ENCODE measurements around the gene ENC1.

DNA sequence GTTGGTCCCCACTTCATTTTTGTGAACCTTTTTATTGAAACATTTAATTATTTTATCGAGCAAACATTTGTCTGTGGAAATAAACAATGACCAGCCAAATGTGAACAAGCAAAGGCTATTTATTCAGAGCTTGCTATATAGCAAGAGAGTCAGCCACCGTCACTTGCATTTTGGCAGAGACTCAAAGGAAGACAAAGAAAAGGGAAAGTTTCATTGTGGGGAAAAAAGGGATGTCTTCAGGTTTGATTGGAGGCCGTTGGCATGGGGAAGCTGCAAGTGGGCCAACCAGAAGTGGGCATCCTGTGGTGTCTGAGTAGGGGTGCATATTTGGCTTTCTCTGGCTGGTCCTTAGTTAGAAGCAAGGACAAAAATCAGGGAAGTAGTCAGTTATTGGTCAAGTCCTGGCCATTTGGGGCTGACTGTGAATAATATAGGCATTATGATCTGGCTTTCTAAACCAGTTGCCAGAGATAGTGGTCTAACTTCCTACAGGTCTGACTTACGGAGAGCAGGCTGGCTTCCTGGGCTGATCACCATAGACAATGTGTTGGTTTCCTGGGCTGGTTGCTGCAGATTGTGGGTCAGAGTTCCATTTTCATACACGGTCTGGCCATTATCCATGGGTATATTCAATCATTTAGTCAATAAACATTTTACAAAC, 16.6 kb downstream of the ENC1 start:
- TF ChIP-seq, protein P1, sequence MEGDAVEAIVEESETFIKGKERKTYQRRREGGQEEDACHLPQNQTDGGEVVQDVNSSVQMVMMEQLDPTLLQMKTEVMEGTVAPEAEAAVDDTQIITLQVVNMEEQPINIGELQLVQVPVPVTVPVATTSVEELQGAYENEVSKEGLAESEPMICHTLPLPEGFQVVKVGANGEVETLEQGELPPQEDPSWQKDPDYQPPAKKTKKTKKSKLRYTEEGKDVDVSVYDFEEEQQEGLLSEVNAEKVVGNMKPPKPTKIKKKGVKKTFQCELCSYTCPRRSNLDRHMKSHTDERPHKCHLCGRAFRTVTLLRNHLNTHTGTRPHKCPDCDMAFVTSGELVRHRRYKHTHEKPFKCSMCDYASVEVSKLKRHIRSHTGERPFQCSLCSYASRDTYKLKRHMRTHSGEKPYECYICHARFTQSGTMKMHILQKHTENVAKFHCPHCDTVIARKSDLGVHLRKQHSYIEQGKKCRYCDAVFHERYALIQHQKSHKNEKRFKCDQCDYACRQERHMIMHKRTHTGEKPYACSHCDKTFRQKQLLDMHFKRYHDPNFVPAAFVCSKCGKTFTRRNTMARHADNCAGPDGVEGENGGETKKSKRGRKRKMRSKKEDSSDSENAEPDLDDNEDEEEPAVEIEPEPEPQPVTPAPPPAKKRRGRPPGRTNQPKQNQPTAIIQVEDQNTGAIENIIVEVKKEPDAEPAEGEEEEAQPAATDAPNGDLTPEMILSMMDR (IDR thresholded peaks at IDR 0.05): no peak
- no peak for TF ChIP-seq POLR2AphosphoS5 (IDR thresholded peaks at IDR 0.05)
- TF ChIP-seq POLR2A (IDR thresholded peaks at IDR 0.05): no peak
- no peak for TF ChIP-seq EP300 (IDR thresholded peaks at IDR 0.05)

Measured in suprapubic skin (tissue), 4 donors.